Measurements from ENCODE around the gene PSD2. TPM values are rescaled to one million over a fixed set of nuclear protein-coding genes. Genes with fewer than 3 reads are reported as not detected.

The PSD2 gene
- total RNA-seq (2014; rRNA removed) (not detected in 2 replicates), Bru-seq, nascent RNA (percentile 7 among the genes with signal in this experiment), BruChase-seq, experiment 1, labeled RNA remaining after a 6-hour chase (percentile 15 among the genes with signal in this experiment), BruChase-seq, experiment 2, labeled RNA remaining after a 2-hour chase (percentile 13 among the genes with signal in this experiment)
- long read RNA-seq = 0 reads

DNA sequence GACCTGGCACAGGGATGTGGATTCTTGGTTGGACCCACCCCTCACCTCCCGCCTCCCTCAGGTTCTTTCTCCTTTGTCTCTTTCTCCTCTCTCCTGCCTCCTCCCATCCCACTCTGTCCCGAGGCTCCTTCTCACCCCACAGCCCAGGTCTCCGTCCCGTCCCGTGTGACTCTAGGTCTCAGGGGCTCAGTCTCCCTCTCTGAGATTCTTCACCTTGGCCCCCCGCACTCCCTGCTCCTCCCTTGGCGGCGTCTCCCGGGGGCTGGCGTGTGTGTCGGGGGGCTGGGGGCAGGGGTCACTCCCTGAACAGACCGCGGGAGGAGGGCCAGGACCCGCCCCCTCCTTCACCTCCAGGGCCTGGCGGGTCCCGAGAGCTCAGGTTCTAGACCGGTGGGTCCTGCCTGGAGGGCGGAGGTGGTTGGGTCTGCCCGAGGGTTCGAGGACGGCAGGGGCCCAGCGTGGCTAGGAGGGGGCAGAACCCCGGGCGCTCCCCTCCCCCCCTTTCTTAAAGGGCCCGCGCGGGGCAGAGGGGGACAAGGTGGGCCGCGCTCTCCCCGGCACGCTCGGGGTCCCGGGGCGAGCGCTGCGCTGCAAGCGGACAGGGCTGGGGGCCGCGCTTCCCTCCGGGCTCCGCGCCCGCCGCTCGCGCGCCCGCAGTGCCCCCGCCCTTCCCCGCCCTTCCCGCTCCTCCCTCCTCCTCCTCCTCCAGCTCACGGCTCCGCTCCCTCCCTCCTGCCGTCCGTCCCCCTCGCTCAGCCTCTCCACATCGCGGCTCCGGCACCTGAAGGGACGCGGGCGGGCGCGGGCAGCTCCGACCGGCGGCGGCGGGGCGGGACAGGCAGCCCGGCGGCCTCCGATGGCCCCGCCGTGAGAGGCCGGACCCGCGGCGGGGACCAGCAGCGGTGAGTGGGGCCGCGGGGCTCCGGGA is at the start of gene PSD2:
Gene PSD2 (plus strand): TSS at position 735 of the 928 bp plus-strand sequence. CDS start 13,633 bp downstream, outside the sequence.
- H3K4me1 ChIP-seq (ENCODE audit: insufficient read depth, low read length) = no peaks in the 10 kb centered on the region
- no TSS peak for BruUV-seq (replicated peaks)
- no peaks in the 10 kb centered on the region for H3F3A ChIP-seq (ENCODE audit: low read length, unreplicated experiment)
- ATAC-seq = peak; percentile 44
- H3K4me2 ChIP-seq (ENCODE audit: low read length) = peak within 1 kb of the TSS; percentile 41
- DNase-seq = no peak
- POLR2A ChIA-PET (ENCODE audit: unreplicated experiment) = interaction anchor here (0.7 kb wide), 1 partner anchor 315 kb away, joined by 6 read pairs; no protein-coding TSS in a partner anchor
- no peak within 1 kb of the TSS for H3K9ac ChIP-seq (ENCODE audit: low read length)
- no peak within 1 kb of the TSS for H3K27ac ChIP-seq (ENCODE audit: low read length)
- H3K9me3 ChIP-seq (ENCODE audit: low read length) = no peaks in the 10 kb centered on the region
- H3K36me3 ChIP-seq (ENCODE audit: low read depth, low read length) = no peaks in the 10 kb centered on the region
- no peak within 1 kb of the TSS for H2AFZ ChIP-seq (ENCODE audit: low read length)
- no peaks in the 10 kb centered on the region for H3K79me2 ChIP-seq (ENCODE audit: low read length)
- TF ChIP-seq EZH2 (IDR thresholded peaks at IDR 0.05; ENCODE audit: low read length, unreplicated experiment) = peak; percentile 62
- no peak for TF ChIP-seq EZH2phosphoT487 (IDR thresholded peaks at IDR 0.05; ENCODE audit: borderline replicate concordance, low read length)
- no peak within 1 kb of the TSS for H3K4me3 ChIP-seq (ENCODE audit: low read length)
- intact Hi-C loops (cut with micrococcal nuclease) = no loop called here
- peaks cover 60% of the 10 kb centered on the region for H3K27me3 ChIP-seq (ENCODE audit: low read length)
- H4K20me1 ChIP-seq (ENCODE audit: low read length) = no peaks in the 10 kb centered on the region
- CTCF ChIA-PET = no interaction called here
- no peaks in the 10 kb centered on the region for H3K9me2 ChIP-seq (replicated peaks; ENCODE audit: low read length)

DNA sequence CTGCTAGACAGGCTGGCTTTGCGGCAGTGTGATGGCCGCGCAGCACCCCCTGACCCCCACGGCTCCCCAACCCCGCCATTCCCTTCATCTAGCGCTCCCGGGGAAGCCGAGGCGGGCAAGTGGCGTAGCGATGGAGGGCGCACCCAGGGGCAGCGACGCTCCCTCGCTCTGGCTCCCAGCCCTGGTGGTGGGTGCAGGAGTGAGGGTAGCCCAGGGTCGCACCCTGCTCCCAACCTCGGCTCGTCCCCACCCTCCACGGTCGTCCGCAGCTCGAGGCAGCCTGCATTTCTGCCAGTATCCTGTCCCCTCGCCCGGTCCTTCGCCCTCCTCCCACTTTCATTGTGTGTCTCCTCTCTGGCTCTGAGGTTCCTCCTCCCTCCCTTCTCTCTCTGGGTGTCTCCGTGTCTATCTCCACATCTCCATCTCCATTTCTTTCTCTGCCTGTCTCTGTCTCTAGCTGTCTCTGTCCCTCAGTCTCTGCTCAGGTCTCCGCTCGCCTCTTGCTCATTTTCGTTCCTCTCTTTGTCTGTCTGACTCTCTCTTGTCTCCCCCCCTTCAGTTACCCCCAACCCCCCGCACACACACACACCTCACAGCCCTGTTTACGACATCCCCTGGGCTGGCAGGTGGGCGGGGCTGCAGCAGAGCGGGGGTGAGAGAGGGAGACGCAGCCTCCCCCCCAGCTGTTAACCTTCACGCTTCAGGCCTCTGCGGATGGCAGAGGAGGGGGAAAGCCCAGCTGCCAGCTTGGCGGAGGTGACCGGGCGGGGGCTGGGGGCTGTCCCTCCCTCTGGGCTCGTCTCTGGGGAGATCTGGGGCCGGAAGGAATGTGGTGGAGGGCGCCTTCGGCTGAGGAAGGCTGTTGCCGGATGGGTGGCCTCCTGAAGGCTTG is 48.7 kb upstream of the PSD2 start:
- Histone ChIP-seq H3K36me3 (ENCODE audit: low read depth, low read length) (no peaks in the 10 kb centered on the region), H3K4me3 (ENCODE audit: low read length) (peak overlapping the region; percentile 65), H3F3A (ENCODE audit: low read length, unreplicated experiment) (no peaks in the 10 kb centered on the region), H3K27ac (ENCODE audit: low read length) (no peak overlapping the region), H4K20me1 (ENCODE audit: low read length) (no peaks in the 10 kb centered on the region), H3K27me3 (ENCODE audit: low read length) (peaks cover 29% of the 10 kb centered on the region), H3K9me2 (replicated peaks; ENCODE audit: low read length) (no peaks in the 10 kb centered on the region), H3K4me2 (ENCODE audit: low read length) (peak overlapping the region; percentile 81), H3K9me3 (ENCODE audit: low read length) (no peaks in the 10 kb centered on the region), H3K79me2 (ENCODE audit: low read length) (no peaks in the 10 kb centered on the region), H3K9ac (ENCODE audit: low read length) (no peak overlapping the region), H2AFZ (ENCODE audit: low read length) (peak overlapping the region; percentile 85), H3K4me1 (ENCODE audit: insufficient read depth, low read length) (peaks cover 27% of the 10 kb centered on the region)
- ATAC-seq = peak; percentile 18
- intact Hi-C loops (cut with micrococcal nuclease) = no loop called here
- BruUV-seq (replicated peaks) = no TSS peak
- TF ChIP-seq EZH2phosphoT487 (IDR thresholded peaks at IDR 0.05; ENCODE audit: borderline replicate concordance, low read length) (no peak), EZH2 (IDR thresholded peaks at IDR 0.05; ENCODE audit: low read length, unreplicated experiment) (no peak)
- TF ChIP-seq, protein P1, sequence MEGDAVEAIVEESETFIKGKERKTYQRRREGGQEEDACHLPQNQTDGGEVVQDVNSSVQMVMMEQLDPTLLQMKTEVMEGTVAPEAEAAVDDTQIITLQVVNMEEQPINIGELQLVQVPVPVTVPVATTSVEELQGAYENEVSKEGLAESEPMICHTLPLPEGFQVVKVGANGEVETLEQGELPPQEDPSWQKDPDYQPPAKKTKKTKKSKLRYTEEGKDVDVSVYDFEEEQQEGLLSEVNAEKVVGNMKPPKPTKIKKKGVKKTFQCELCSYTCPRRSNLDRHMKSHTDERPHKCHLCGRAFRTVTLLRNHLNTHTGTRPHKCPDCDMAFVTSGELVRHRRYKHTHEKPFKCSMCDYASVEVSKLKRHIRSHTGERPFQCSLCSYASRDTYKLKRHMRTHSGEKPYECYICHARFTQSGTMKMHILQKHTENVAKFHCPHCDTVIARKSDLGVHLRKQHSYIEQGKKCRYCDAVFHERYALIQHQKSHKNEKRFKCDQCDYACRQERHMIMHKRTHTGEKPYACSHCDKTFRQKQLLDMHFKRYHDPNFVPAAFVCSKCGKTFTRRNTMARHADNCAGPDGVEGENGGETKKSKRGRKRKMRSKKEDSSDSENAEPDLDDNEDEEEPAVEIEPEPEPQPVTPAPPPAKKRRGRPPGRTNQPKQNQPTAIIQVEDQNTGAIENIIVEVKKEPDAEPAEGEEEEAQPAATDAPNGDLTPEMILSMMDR (conservative IDR thresholded peaks at IDR 0.05; ENCODE audit: low read depth, low read length) = no peak
- POLR2A ChIA-PET (ENCODE audit: unreplicated experiment) = no interaction called here
- CTCF ChIA-PET = no interaction called here
- no peak for DNase-seq
